GM12891 (cell line): ENCODE data around the gene TMEM60.

Source experiments
- POLR2AphosphoS5 ChIP-seq: IDR thresholded peaks from 2 replicates; pipeline ENCODE4 v1.6.1; 2011; ENCODE audit warnings: low read depth, low read length, control low read depth
- TAF1 ChIP-seq: IDR thresholded peaks from 2 replicates; pipeline ENCODE4 v1.6.1; 2011; ENCODE audit warnings: low read depth, low read length, control low read depth

DNA sequence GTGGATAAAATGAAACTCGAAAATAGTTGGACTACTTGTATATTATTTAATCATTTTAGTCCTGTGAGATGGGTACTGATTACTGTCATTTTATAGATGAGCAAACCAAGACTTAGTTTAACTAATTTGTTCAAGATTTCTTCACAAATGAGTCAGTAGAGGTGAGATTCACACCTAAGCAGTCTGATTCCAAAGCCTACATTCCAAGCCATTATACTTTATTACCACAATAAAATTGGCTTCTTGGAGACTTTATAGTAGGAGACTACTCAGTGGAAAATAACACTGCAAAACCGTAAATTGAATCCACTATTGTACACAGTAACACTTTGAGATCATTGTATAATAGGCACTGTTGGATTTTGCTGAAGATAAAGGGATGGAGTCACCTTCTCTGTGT is 2.5 kb upstream of the TMEM60 start:
- TF ChIP-seq POLR2AphosphoS5: no peak
- TF ChIP-seq TAF1: no peak
